Kidney tubule cell (primary cell): ENCODE data around the gene MMP15.
"Not testable (repeated sequence)": the region's sequence is repeated elsewhere in the genome, so short reads cannot be mapped to it uniquely, and the experiment has no call there.

Source experiments
- DNase-seq: peaks from one replicate; pipeline ENCODE4 v3.0.0-alpha.2; 2018; ENCODE audit warnings: low spot score

MMP15 gene

GRCh38 chr16:58025351-58026138 is at the start of gene MMP15:
Gene MMP15, plus strand, starts transcription at chr16:58025754. Its CDS starts 597 bp downstream, at chr16:58026351.
- DNase-seq = peak; percentile 96

DNA sequence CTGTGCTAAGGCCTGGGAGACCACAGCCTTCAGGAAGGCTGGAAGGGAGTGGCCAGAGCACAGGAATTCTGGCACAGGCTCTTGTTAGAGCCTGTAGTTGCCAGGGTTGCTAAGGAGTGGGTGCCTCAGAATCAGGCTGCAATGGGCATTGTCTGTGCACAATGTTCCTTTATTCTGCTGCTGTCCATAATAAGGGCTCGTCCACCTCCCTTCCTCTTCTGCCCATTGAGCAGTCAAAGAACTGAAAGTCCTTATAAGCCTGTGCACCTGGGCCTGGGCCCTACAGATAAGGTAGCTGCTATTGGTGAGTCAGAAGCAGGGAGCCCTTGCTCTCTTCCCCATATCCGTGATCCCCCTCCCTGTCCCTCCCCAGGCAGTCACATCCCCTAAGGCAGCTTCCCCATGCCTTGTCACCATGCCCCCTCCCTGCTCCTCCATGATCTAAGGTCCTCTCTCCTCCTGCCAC is 49.2 kb upstream of the MMP15 start:
- DNase-seq = no peak

DNA sequence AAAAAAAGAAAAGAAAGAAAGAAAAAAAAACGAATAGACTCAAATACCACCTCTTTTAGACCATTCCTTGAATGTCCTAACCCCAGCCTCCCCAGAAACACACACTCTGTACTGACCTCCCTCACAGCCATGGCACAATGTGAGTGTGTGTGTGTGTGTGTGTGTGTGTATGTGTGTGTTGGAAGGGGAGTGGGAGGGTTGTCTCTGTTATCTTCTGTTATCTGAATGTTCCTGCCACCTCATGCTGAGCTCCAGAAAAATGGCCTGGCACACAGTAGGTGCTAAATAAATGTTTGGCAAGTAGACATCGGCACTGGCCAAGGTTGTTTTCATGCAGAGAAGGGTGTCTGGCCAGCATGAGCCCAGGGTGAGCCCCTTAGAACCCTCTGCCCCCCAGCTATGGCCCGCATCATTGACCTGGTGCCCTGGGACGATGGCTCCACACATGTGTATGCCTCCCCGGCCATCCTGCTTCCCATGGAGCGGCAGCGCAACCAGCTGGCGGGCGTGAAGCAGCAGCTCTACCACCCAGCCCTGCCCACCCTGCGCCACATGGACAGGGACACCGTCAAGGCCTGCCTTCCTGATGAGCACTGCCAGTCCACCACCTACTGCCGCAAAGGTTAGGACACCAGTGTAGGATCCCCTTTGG is 48.0 kb upstream of the MMP15 start:
- no peak for DNase-seq

DNA sequence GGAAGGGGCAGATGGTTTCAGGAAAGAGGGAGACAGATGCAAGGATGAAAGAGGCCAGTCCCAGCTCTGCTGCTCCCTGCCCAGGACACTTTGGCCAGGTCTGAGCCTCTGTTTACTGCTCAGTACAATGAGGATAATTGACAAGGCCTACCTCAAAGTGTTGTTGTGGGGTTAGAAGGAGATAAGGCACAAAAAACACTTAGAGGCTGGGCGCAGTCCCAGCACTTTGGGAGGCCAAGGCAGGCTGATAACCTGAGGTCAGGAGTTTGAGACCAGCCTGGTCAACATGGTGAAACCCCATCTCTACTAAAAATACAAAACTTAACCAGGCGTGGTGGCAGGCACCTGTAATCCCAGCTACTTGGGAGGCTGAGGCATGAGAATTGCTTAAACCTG is 47.5 kb upstream of the MMP15 start:
- not testable (repeated sequence) for DNase-seq

GRCh38 chr16:57979006-57979585 is 46.5 kb upstream of the MMP15 start:
- DNase-seq = no peak

GRCh38 chr16:57981636-57982035 is 43.9 kb upstream of the MMP15 start:
- peak; percentile 40 for DNase-seq

DNA sequence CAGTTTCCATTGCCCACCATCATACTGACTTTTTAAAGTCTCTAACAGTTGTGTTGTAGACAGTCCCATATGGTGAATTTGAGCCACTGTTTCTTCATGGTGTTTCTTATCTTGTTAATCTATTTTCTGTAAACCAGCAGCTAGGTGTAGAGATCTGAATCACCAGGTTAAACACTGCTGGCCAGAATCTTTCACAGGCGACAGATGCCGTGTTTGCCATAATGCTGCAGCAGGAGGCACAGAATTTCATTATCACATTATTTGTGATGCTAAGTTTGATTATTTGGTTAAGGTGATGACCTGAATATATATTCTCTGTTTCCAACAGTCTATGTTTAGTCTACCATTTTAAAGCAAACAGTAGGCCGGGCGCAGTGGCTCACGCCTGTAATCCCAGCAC is 43.2 kb upstream of the MMP15 start:
- no peak for DNase-seq

- peak; percentile 70 for DNase-seq
These were observed 40.9 kb upstream of the MMP15 start for GRCh38 chr16:57984443-57985203.

- no peak for DNase-seq
These were observed 40.1 kb upstream of the MMP15 start for GRCh38 chr16:57985204-57986181.

DNA sequence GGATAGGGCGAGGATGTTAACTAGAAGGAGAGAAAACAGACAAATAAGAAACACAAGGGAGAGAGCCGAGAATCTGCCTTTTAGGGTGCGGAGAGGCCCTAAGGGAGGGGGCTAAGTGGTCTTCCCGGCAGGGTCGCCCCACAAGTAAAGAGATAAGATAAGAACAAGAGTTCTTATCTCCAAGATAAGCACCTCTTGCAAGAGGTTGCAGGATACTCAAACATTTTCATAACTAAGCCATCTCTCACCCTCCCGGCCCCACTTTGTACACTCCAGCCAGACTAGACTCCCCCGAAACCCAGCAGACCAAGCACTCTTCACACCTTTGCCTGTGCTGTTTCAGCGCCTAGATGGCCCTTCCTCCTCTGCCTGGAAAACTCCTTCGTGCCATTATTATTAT is 39.4 kb upstream of the MMP15 start:
- no peak for DNase-seq

DNA sequence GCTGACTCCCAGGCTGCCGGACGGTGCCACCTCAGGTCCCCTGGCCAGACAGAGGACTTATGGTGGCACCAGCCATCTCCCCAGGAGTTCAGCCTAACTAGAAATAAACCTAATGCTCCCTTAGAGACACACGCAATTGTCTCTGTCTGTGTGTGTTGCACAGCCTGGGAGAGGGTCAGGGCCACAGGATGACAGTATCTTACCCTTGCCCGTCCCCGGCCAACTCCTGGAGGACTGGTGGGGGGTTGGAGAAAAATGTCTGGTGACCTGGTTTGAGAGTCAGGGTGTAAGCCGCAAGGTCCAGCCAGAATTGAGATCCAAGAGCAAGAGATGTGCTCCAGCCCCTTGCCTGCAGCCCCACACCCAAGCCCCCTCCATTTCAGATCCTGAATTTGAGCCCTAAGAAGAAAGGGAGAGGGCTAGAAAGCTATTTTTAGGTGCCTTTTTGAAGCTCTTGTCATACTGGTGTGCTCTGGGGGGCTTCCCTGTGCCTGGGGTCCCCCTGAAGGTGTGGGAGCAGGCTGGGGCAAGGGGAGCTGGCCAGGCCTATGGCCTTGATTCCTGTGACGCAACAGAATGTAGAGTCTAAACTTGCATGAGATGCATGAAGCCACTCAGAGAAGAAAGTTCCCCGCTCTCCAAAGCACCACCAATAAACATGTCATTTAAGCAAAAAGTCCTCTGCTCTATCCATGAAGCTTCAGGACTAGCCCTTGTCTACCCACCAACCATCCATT is 37.9 kb upstream of the MMP15 start:
- DNase-seq = no peak

- peak; percentile 46 for DNase-seq
These were observed 36.6 kb upstream of the MMP15 start for GRCh38 chr16:57988929-57989328.

GRCh38 chr16:57991551-57992059 is 33.9 kb upstream of the MMP15 start:
- no peak for DNase-seq

DNA sequence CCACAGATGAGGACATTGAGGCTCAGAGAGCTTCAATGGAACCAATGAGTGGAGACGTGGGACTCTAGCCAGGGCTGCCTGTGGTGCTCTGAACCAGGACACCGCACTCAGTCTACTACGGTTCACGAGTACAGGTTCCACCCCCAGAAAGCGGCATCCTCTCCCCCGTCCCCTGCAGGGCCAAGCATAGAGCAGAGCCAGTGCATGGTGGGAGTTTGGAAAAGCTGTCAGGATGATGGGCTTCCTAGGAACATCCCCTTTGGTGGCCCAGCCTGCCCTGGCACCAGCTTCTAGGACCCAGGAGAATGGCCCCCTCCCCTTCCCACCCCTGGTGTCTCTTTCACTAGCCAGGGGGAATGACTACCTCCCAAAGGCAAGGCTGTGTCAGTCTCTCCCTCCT is 33.5 kb upstream of the MMP15 start:
- no peak for DNase-seq

GRCh38 chr16:57993438-57993837 is 32.1 kb upstream of the MMP15 start:
- DNase-seq = no peak

GRCh38 chr16:57993897-57994296 is 31.7 kb upstream of the MMP15 start:
- DNase-seq = no peak

GRCh38 chr16:57994361-57994760 is 31.2 kb upstream of the MMP15 start:
- no peak for DNase-seq

GRCh38 chr16:57994778-57995177 is 30.8 kb upstream of the MMP15 start:
- peak; percentile 41 for DNase-seq

GRCh38 chr16:57995721-57996405 is 29.7 kb upstream of the MMP15 start:
- DNase-seq = no peak
